Breast epithelium (tissue), 4 donors: ENCODE results near the gene CELSR3. TPM values are rescaled to one million over a fixed set of nuclear protein-coding genes. Genes with fewer than 3 reads are reported as not detected.
A peak's percentile ranks its signal among the peaks of the same experiment; 100 is the strongest.

Experiments used
- DNase-seq, 2 donors: peaks; one replicate each; pipeline ENCODE4 v3.0.0-alpha.2; 2019; ENCODE audit warnings: low spot score in 2 of 2
- H3K27ac ChIP-seq, 2 donors: fragments of 200-600 bp; sonication (generic) in 1 of 2; one replicate each; pipeline ENCODE4 v1.5.1; 2016 to 2019; ENCODE audit warnings: mild to moderate bottlenecking in 1 of 2
- H3K27me3 ChIP-seq, 2 donors: fragments of 200-600 bp; sonication (generic) in 1 of 2; one replicate each; pipeline versions ENCODE4 v1.5.1 to v1.6.0; 2017 to 2019; ENCODE audit warnings: control low read depth in 1 of 2, mild to moderate bottlenecking in 1 of 2
- H3K36me3 ChIP-seq: fragments of 200-600 bp; one replicate; pipeline ENCODE4 v1.5.1; 2019
- H3K4me1 ChIP-seq, 2 donors: fragments of 200-600 bp; sonication (generic); one replicate each; pipeline ENCODE4 v1.5.1; 2016 to 2019; ENCODE audit warnings: control low read depth in 1 of 2
- H3K4me3 ChIP-seq, 3 donors: fragments of 200-600 bp; sonication (generic); 1 replicate in 2 of 3; 2 replicates in 1 of 3; pipeline ENCODE4 v1.5.1; 2016 to 2019; ENCODE audit warnings: mild to moderate bottlenecking in 3 of 3, moderate library complexity in 2 of 3
- H3K9me3 ChIP-seq, 2 donors: fragments of 200-600 bp; sonication (generic) in 1 of 2; one replicate each; pipeline ENCODE4 v1.5.1; 2016 to 2019; ENCODE audit warnings: control low read depth in 1 of 2
- CTCF ChIP-seq, 3 donors: fragments of 450-650 bp; IDR thresholded peaks; one replicate each; pipeline ENCODE4 v1.5.1; 2016 to 2017; ENCODE audit warnings: antibody characterized with exemption in 3 of 3, mild to moderate bottlenecking in 3 of 3, moderate library complexity in 3 of 3
- POLR2A ChIP-seq: fragments of 450-650 bp; IDR thresholded peaks from one replicate; pipeline ENCODE4 v1.6.1; 2016; ENCODE audit warnings: antibody characterized with exemption, mild to moderate bottlenecking, moderate library complexity
- POLR2AphosphoS5 ChIP-seq, 3 donors: sonication (generic); formaldehyde crosslinking; IDR thresholded peaks; one replicate each; pipeline ENCODE4 v1.6.1; 2017; ENCODE audit warnings: antibody characterized with exemption in 3 of 3
- intact Hi-C: fragments of 100-400 bp; cut with DNase I; formaldehyde crosslinking; loops from one replicate; pipeline ENCODE4 v1.15.1; 2023; ENCODE audit warnings: low total_unique reads
- total RNA-seq, 3 donors: library from RNA; depleted of rRNA; stranded (reverse); fragments of >200 nt; gene quantifications; one replicate each; pipeline ENCODE4 v1.1.0, GENCODE V29; 2016

The CELSR3 gene
- total RNA-seq, 3 donors from 2014 or later: 0.88 to 1.3 (median 1.1) TPM

- TF ChIP-seq POLR2A (no peak), POLR2AphosphoS5 (IDR thresholded peaks at IDR 0.05) (peak in 1 of 3 donors; percentile 33), CTCF (IDR thresholded peaks at IDR 0.05) (peak; percentile 29 to 66 (median 29))
- Histone ChIP-seq H3K27me3 (peaks cover 0 to 11% of the 10 kb centered on the region in 2 donors), H3K36me3 (no peaks in the 10 kb centered on the region), H3K27ac (peak overlapping the region; percentile 76 to 86), H3K4me1 (no peaks in the 10 kb centered on the region), H3K9me3 (no peaks in the 10 kb centered on the region), H3K4me3 (peak overlapping the region; percentile 51 to 84 (median 70))
- intact Hi-C loops: loop anchor here (10.0 kb wide), 1 partner anchor 949 kb away; no protein-coding TSS in a partner anchor
- peak; percentile 75 to 76 for DNase-seq
Observed at GRCh38 chr3:48656061-48656840, 6.4 kb downstream of the CELSR3 start.

GRCh38 chr3:48655606-48656005, 7.1 kb downstream of the CELSR3 start:
- DNase-seq: no peak
- intact Hi-C loops: loop anchor here (10.0 kb wide), 1 partner anchor 949 kb away; no protein-coding TSS in a partner anchor
- no peaks in the 10 kb centered on the region for H3K36me3 ChIP-seq

GRCh38 chr3:48655063-48655462, 7.6 kb downstream of the CELSR3 start:
- no peak overlapping the region for H3K27ac ChIP-seq
- TF ChIP-seq POLR2A (no peak), CTCF (IDR thresholded peaks at IDR 0.05) (no peak), POLR2AphosphoS5 (IDR thresholded peaks at IDR 0.05) (no peak)
- H3K27me3 ChIP-seq: peaks cover 0 to under 1% of the 10 kb centered on the region in 2 donors
- no peaks in the 10 kb centered on the region for H3K9me3 ChIP-seq
- no peak overlapping the region for H3K4me3 ChIP-seq
- no peaks in the 10 kb centered on the region for H3K4me1 ChIP-seq
- intact Hi-C loops: loop anchor here (10.0 kb wide), 1 partner anchor 950 kb away; no protein-coding TSS in a partner anchor
- H3K36me3 ChIP-seq: no peaks in the 10 kb centered on the region
- no peak for DNase-seq

More at GRCh38 chr3:48655606-48656005, 7.1 kb downstream of the CELSR3 start:
- Histone ChIP-seq H3K4me3 (peak overlapping the region; percentile 51 to 84 (median 70)), H3K4me1 (no peaks in the 10 kb centered on the region), H3K27me3 (peaks cover 0 to 6% of the 10 kb centered on the region in 2 donors), H3K9me3 (no peaks in the 10 kb centered on the region), H3K27ac (peak overlapping the region; percentile 76 to 86)
- no peak for TF ChIP-seq POLR2A
- TF ChIP-seq POLR2AphosphoS5 (IDR thresholded peaks at IDR 0.05): no peak
- TF ChIP-seq CTCF (IDR thresholded peaks at IDR 0.05): no peak

- intact Hi-C loops: loop anchor here (10.0 kb wide), 1 partner anchor 952 kb away; no protein-coding TSS in a partner anchor
- Histone ChIP-seq H3K27me3 (no peaks in the 10 kb centered on the region), H3K36me3 (no peaks in the 10 kb centered on the region), H3K9me3 (no peaks in the 10 kb centered on the region), H3K27ac (no peak overlapping the region), H3K4me1 (no peaks in the 10 kb centered on the region), H3K4me3 (no peak overlapping the region)
- DNase-seq: no peak
- TF ChIP-seq POLR2A (no peak), POLR2AphosphoS5 (IDR thresholded peaks at IDR 0.05) (no peak), CTCF (IDR thresholded peaks at IDR 0.05) (no peak)
Observed at GRCh38 chr3:48652923-48653715, 9.6 kb downstream of the CELSR3 start.
